SJSA1 (cell line): Measurements from ENCODE around the gene AMMECR1. TPM values are rescaled to one million over a fixed set of nuclear protein-coding genes. Genes with fewer than 3 reads are reported as not detected.

Experiments
- DNase-seq, 2 experiments: peaks; one replicate each; pipeline ENCODE4 v3.0.0-alpha.2; 2015 to 2020; ENCODE audit warnings: low spot score in 2 of 2, low read depth in 1 of 2
- H3K27ac ChIP-seq: fragments of 250-450 bp; sonication (Bioruptor Pico); 2 replicates; pipeline ENCODE4 v1.5.1; 2020; ENCODE audit warnings: mild to moderate bottlenecking, moderate library complexity
- H3K27me3 ChIP-seq: fragments of 250-450 bp; sonication (Bioruptor Pico); replicated peaks from 2 replicates; pipeline ENCODE4 v1.5.1; 2020; ENCODE audit warnings: mild to moderate bottlenecking, moderate library complexity
- H3K36me3 ChIP-seq: fragments of 250-450 bp; sonication (Bioruptor Pico); 2 replicates; pipeline ENCODE4 v1.5.1; 2020; ENCODE audit warnings: mild to moderate bottlenecking
- H3K4me1 ChIP-seq: fragments of 250-450 bp; sonication (Bioruptor Pico); replicated peaks from 2 replicates; pipeline ENCODE4 v1.6.1; 2021; ENCODE audit warnings: mild to moderate bottlenecking
- H3K4me3 ChIP-seq: fragments of 250-450 bp; sonication (Bioruptor Pico); 2 replicates; pipeline ENCODE4 v1.5.1; 2020; ENCODE audit warnings: mild to moderate bottlenecking
- H3K9me3 ChIP-seq: fragments of 250-450 bp; sonication (Bioruptor Pico); replicated peaks from 2 replicates; pipeline ENCODE4 v1.5.1; 2020; ENCODE audit warnings: mild to moderate bottlenecking
- total RNA-seq: library from RNA; depleted of rRNA; stranded (reverse); fragments of >200 nt; shearing (Covaris generic); gene quantifications from 2 replicates; pipeline ENCODE4 v1.2.3, GENCODE V29; 2014

The AMMECR1 gene
- total RNA-seq, 1 experiment from 2014 or later: 12.7 TPM

DNA sequence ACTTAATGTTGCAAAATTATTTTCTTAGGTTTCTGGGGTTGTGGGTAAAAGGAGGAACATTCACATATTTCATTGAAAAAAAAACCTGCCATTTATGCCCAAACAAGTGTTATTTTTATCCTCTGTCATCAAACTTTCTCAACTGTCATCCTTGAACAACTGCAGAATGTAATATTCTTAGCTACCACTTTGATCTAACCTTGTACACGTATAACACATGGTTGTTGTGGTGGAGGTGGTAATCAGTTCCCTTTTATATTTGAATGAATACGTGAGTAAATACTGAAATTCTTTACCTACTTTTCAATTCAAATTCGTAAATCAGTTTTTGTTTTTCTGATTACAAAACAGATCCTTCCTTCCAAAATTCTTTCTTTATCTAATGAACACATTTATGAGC, 3.8 kb upstream of the AMMECR1 start:
- no peak overlapping the region for H3K4me3 ChIP-seq
- H3K27ac ChIP-seq: no peak overlapping the region
- no peaks in the 10 kb centered on the region; the same call in 1 of the 2 replicates for H3K4me1 ChIP-seq
- H3K9me3 ChIP-seq: no peaks in the 10 kb centered on the region
- H3K36me3 ChIP-seq: peaks cover 4% of the 10 kb centered on the region; the same call in 1 of the 2 replicates
- no peak for DNase-seq
- 0 out of 2 replicates have a peak, but pooled peaks cover 4% of the 10 kb centered on the region for H3K27me3 ChIP-seq

DNA sequence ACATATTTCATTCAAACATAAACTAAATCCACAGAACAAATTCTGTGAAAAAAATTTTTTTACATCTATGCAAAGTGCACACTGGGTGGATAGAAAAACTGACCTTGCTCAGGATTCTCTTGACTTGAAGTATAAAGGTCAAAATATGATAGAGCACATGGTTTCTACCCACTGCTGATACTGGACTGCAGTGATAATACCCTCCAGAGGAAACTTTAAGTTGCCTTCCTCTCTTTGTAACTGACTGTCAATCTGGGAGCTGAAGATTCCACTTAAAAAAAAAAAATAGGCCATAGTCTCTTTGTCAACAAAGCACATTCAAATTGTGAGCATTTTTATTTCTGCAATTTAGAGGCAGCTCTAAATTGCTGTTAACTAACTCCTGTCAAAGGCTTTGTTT, 3.2 kb upstream of the AMMECR1 start:
- Histone ChIP-seq H3K27ac (no peak overlapping the region), H3K4me3 (no peak overlapping the region), H3K27me3 (0 out of 2 replicates have a peak, but pooled peaks cover 4% of the 10 kb centered on the region), H3K4me1 (no peaks in the 10 kb centered on the region; the same call in 1 of the 2 replicates), H3K9me3 (no peaks in the 10 kb centered on the region), H3K36me3 (peaks cover 4% of the 10 kb centered on the region; the same call in 1 of the 2 replicates)
- no peak for DNase-seq

DNA sequence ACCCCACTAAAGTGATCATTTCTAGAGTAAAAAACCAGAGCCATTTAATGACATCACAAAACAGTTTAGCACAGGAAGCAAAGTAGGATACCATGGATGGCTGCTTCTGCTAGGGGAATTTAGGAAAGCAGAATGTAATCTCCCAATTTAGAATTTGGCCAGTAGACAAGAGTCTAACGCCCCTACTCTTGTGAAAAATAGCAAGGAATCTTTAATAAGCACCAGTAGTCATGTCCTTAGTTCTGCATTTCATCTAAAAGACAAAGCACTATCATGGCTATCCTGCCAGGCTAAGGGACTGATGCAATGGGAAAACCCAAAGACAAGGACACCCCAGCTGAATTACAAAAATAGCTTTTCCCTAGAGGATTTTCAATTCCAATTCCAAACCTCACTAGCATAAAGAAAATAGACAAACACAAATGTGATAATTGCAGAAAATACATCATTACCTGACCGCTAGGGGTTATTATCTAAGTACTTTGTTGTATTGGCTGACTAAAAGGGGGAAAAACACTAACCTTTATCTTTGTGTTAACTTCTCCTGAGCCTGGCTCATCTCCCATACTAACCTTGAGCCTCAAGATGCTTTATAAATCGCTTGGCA, 2.6 kb upstream of the AMMECR1 start:
- H3K4me3 ChIP-seq: no peak overlapping the region
- H3K27ac ChIP-seq: no peak overlapping the region
- no peaks in the 10 kb centered on the region for H3K9me3 ChIP-seq
- H3K27me3 ChIP-seq: 0 out of 2 replicates have a peak, but pooled peaks cover 4% of the 10 kb centered on the region
- no peaks in the 10 kb centered on the region; the same call in 1 of the 2 replicates for H3K4me1 ChIP-seq
- peaks cover 4% of the 10 kb centered on the region; the same call in 1 of the 2 replicates for H3K36me3 ChIP-seq
- no peak for DNase-seq

DNA sequence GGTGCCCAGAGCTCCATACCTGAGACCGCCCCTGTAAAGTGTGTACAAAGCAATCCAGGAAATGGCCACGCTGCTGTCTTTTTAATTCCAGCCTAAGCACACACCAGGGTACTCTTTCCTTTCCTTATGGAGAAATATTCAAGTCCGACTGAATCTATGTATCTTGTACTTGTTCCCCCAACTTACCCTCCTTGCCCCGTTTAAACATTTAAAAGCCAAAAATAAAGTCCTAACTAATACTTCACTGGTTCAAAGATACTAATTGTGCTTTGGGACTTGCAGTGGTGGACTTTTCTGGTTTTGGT, 731 bp upstream of the AMMECR1 start:
- H3K27ac ChIP-seq: no peak overlapping the region

DNA sequence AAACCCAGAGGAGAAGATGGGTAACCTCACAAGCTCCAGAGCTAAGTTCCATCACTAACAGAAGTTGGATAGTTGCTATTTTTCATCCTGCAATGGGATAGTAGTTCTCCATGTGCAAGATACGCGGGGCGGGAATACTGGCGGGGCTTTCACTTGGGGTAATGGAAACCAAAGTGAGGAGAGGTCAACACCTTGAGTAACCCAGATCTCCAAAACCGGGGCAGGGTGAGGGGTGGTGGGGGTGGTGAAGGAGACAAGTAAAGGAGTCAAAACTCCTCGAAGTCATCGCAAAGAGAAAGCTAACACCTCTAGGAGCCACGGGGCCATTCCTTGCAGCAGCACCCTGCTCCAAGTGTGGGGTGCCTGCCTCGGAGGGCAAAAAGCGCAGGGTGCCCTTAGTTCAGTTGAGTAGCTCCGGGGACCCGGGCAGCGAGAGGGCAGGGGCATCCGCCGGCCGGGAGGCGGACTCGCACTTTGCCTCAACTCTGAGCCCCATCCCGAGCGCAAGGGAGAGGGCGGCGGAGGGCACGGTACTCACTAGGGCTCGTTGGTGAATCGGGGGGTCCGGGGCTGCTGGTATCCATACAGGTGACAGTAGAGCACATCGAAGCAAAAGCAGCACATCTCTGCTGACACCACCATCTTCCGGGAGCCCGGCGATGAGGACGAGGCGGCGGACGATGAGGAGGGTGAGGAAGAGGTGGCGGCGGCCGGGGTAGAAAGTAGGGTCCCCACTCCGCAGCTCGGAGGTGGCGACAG, 645 bp downstream of the AMMECR1 start:
- peaks cover 4% of the 10 kb centered on the region; the same call in 1 of the 2 replicates for H3K36me3 ChIP-seq
- H3K4me1 ChIP-seq: no peaks in the 10 kb centered on the region; the same call in 1 of the 2 replicates
- H3K4me3 ChIP-seq: peak overlapping the region; percentile 91
- H3K9me3 ChIP-seq: no peaks in the 10 kb centered on the region
- H3K27me3 ChIP-seq: 0 out of 2 replicates have a peak, but pooled peaks cover 4% of the 10 kb centered on the region
- DNase-seq: peak; percentile 23 to 37
- peak overlapping the region; percentile 72 for H3K27ac ChIP-seq

More for the DNA sequence above, 731 bp upstream of the AMMECR1 start:
- Histone ChIP-seq H3K4me3 (peak overlapping the region; percentile 91), H3K9me3 (no peaks in the 10 kb centered on the region), H3K27me3 (0 out of 2 replicates have a peak, but pooled peaks cover 4% of the 10 kb centered on the region), H3K4me1 (no peaks in the 10 kb centered on the region; the same call in 1 of the 2 replicates), H3K36me3 (peaks cover 4% of the 10 kb centered on the region; the same call in 1 of the 2 replicates)
- no peak for DNase-seq

DNA sequence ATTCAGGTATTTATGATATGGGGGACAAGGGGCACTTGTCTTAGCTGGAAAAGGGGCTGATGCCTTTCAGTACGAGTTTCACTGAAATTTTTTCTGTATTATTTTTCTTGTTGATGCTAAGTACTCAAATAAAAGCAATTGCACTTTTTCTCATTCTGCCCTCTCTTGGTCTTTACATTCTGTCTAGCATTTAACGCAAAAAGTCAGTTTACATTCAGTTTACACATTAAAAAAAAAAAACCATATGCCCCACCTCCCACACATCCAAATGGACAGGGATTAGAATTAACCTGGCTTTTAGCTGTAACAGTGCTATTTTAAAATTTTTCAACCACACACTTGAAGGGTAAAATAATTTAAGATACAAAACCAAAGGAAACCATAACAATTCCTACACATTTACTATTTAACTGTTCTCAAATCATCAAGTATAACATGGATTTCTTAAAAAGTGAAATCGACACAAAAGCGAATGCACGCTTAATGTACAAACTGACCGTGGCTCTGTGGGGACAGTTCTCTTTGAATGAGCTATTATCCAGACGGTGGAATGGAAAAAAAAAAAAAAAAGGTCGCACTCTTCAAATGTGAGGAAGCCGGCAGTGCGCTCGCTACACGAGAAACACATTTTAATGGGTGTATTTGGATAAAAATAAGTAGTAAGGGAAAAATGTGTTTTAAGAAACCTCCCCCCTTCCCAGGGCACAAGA, 1.4 kb downstream of the AMMECR1 start:
- no peak overlapping the region for H3K27ac ChIP-seq
- peaks cover 4% of the 10 kb centered on the region; the same call in 1 of the 2 replicates for H3K36me3 ChIP-seq
- peak overlapping the region; percentile 91 for H3K4me3 ChIP-seq
- 0 out of 2 replicates have a peak, but pooled peaks cover 4% of the 10 kb centered on the region for H3K27me3 ChIP-seq
- H3K9me3 ChIP-seq: no peaks in the 10 kb centered on the region
- peak in 1 of 2 experiments; percentile 1 for DNase-seq
- H3K4me1 ChIP-seq: no peaks in the 10 kb centered on the region; the same call in 1 of the 2 replicates

DNA sequence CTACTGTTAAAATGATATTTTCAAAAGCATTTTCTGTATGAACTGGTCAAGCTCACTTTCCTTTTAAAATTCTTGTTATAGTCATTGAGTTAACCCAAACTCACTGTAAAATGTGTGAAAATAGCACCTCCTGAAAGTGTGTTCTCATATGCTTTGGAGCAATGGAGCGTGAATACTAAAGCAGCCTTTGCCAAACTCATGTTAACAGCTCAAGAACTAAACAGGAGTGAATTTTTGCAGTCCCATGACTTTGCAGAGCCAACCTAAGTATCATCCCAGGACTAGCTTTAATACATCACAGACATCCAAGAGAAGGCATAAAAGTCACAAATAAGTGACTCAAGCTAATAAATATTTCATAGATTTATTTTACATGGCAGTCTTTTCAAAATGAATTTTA, 2.3 kb downstream of the AMMECR1 start:
- H3K9me3 ChIP-seq: no peaks in the 10 kb centered on the region
- no peaks in the 10 kb centered on the region; the same call in 1 of the 2 replicates for H3K4me1 ChIP-seq
- H3K27ac ChIP-seq: no peak overlapping the region
- no peak overlapping the region for H3K4me3 ChIP-seq
- no peak for DNase-seq
- H3K27me3 ChIP-seq: 0 out of 2 replicates have a peak, but pooled peaks cover 4% of the 10 kb centered on the region
- H3K36me3 ChIP-seq: peaks cover 4% of the 10 kb centered on the region; the same call in 1 of the 2 replicates

DNA sequence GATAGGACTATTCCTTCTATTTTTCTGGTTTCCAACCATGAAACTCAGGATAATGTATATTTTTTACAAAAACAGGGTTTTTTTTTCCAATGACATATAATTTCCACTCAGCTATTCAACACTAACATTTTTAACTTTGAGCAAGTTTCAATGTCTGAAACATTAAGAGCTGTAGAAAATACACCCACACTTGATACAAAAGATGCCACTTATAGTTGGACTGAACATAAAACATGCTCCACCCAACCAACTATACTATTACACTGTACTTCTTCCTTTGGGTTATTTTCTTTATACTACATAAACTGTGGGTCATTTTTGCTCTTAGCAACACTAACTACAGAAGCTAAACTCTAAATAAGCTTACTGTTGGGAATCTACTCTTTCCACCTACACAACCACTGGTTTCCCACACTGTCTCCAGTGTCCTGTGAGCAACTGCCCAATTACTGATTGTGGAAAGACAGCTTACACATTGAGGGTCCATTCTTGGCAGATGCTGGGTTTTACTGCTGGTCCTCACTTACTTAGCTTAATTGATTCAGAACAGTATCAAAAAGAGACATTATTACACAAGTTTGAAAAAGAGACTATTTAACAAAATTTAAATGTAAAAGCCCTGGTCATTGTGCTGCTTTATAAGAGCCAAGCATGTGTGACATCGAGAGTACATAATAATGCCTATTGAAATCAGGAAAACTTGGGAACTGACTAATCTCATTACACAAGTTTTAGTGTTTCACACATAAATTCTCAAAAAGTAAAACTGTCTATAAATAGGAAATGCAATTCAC, 6.3 kb downstream of the AMMECR1 start:
- Histone ChIP-seq H3K4me1 (no peaks in the 10 kb centered on the region), H3K27ac (no peak overlapping the region), H3K9me3 (no peaks in the 10 kb centered on the region), H3K36me3 (no peaks in the 10 kb centered on the region), H3K27me3 (no peaks in the 10 kb centered on the region), H3K4me3 (no peak overlapping the region)
- DNase-seq: no peak

DNA sequence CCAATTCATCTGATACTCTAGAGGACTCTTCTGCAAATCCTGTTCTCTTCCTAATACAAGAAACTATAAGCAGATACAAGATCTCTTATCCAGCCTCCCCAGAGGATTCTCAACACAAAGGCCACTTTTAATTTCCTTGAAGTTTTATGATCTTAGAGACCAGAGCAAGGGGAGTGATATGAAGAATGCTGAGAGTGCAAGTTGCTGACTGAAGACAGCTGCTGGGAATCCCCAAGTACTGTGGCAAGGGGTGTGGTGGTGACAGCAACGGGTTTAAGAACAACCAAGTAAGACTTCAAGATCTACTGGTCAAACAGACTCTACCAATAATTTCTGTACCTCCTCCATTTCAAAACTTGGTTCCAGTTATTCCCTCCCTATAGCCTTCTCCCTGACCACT, 7.0 kb downstream of the AMMECR1 start:
- no peak overlapping the region for H3K27ac ChIP-seq
- no peaks in the 10 kb centered on the region for H3K27me3 ChIP-seq
- no peak overlapping the region for H3K4me3 ChIP-seq
- no peaks in the 10 kb centered on the region for H3K4me1 ChIP-seq
- no peak for DNase-seq
- no peaks in the 10 kb centered on the region for H3K36me3 ChIP-seq
- no peaks in the 10 kb centered on the region for H3K9me3 ChIP-seq

DNA sequence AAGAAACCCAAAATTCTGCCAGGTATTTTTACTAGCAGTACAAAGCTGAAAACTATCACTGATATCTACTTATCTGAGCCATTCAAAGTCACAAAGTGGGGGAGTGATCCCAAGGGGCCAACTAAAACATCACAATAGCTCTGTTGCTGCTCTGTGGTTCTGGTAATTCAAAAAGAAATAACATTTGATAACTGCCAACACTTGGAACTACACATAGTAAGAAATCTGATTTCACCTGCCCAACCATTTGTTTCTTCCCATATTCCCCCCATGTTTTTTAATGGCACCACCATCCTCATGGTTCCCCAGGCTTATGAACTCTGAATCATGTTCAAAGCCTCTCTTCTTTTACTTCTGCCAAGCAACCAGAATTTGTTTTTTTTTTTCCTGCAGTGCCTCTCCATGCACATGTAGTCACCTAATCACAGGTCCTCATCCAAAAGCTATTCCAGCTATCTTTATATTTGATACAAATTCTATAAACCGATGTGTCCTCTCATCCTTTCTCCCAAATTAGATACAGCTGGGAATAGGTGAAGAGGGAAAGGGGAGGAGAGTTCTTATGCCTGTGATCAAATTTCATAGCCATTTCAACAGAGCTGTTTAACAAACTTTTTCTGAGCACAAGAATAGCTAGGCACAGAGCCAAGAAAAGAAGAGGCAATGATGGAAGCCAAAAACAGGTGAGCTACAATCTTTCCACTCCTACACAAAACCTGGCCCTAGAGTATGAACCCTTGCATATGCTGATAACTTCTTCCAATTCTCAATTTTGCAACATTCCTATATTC, 7.7 kb downstream of the AMMECR1 start:
- H3K27ac ChIP-seq: no peak overlapping the region
- H3K27me3 ChIP-seq: no peaks in the 10 kb centered on the region
- DNase-seq: no peak
- no peaks in the 10 kb centered on the region for H3K4me1 ChIP-seq
- no peak overlapping the region for H3K4me3 ChIP-seq
- H3K36me3 ChIP-seq: no peaks in the 10 kb centered on the region
- H3K9me3 ChIP-seq: no peaks in the 10 kb centered on the region

DNA sequence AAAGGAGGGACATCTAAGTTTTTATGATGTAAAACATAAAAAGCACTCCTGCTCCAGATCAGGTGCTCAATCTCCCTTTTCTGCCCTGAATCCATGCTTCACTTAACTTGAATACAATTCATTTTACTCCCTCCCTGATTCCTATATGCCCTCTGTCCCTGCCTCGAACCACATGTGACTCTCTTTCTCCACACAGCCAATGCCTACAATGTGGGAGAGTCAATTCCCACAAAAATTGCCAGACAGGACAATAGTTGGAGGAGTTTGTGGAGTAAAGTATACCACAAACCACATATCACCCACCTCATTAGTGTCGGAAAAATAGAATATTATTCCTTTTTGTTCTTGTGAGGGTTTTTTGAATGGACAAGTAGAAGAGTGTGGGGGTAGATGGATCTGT, 9.7 kb downstream of the AMMECR1 start:
- Histone ChIP-seq H3K4me1 (no peaks in the 10 kb centered on the region), H3K27me3 (no peaks in the 10 kb centered on the region), H3K4me3 (no peak overlapping the region), H3K27ac (no peak overlapping the region), H3K9me3 (no peaks in the 10 kb centered on the region), H3K36me3 (no peaks in the 10 kb centered on the region)
- no peak for DNase-seq

DNA sequence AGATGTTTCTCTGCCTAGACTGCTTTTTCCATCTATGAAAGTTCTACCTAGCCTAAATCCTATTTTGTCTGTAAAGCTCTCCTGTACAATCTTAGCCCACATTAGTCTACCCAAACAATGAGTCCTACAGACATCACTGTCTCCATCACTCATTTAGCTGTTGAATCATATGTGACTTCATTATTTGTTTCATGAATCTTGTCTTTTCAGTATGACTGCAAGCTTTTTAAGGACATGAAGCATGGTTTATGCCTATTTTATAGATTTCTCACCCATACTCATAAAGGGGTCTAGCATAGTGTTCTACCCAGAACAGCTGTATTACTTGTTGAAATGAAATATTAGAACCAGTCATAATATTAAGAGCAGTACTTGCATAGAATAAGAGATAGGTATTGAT, 13.0 kb downstream of the AMMECR1 start:
- H3K4me3 ChIP-seq: no peak overlapping the region
- no peak overlapping the region for H3K27ac ChIP-seq
- no peaks in the 10 kb centered on the region for H3K9me3 ChIP-seq
- DNase-seq: no peak
- no peaks in the 10 kb centered on the region for H3K4me1 ChIP-seq
- H3K36me3 ChIP-seq: no peaks in the 10 kb centered on the region
- H3K27me3 ChIP-seq: no peaks in the 10 kb centered on the region
